GM06990 (cell line): Measurements from ENCODE around the gene NSG1.
A peak's percentile ranks its signal among the peaks of the same experiment; 100 is the strongest.

Source experiments
- DNase-seq: peaks from one replicate; pipeline ENCODE4 v3.0.0-alpha.2; 2011; ENCODE audit not compliant: insufficient read length; ENCODE audit errors: extremely low read depth
- H3K27me3 ChIP-seq: replicated peaks from 2 replicates; pipeline ENCODE4 v1.6.0; 2011; ENCODE audit warnings: low read length; ENCODE audit not compliant: control insufficient read depth, insufficient read depth
- H3K36me3 ChIP-seq: 2 replicates; pipeline ENCODE4 v1.5.1; 2011; ENCODE audit warnings: low read length; ENCODE audit not compliant: control insufficient read depth, insufficient read depth
- H3K4me3 ChIP-seq: replicated peaks from 2 replicates; pipeline ENCODE4 v1.5.1; 2011; ENCODE audit warnings: low read depth, mild to moderate bottlenecking, control low read depth, low read length
- TF ChIP-seq, protein P1 (sequence below): IDR thresholded peaks from 2 replicates; pipeline ENCODE4 v1.5.1; 2011; ENCODE audit warnings: low read length, control low read depth, mild to moderate bottlenecking, inconsistent platforms; ENCODE audit not compliant: insufficient read depth, poor library complexity, severe bottlenecking

NSG1 gene

GRCh38 chr4:4377732-4378460, 9.0 kb upstream of the NSG1 start:
- TF ChIP-seq, protein P1, sequence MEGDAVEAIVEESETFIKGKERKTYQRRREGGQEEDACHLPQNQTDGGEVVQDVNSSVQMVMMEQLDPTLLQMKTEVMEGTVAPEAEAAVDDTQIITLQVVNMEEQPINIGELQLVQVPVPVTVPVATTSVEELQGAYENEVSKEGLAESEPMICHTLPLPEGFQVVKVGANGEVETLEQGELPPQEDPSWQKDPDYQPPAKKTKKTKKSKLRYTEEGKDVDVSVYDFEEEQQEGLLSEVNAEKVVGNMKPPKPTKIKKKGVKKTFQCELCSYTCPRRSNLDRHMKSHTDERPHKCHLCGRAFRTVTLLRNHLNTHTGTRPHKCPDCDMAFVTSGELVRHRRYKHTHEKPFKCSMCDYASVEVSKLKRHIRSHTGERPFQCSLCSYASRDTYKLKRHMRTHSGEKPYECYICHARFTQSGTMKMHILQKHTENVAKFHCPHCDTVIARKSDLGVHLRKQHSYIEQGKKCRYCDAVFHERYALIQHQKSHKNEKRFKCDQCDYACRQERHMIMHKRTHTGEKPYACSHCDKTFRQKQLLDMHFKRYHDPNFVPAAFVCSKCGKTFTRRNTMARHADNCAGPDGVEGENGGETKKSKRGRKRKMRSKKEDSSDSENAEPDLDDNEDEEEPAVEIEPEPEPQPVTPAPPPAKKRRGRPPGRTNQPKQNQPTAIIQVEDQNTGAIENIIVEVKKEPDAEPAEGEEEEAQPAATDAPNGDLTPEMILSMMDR = no peak
- Histone ChIP-seq H3K4me3 (no peak overlapping the region), H3K36me3 (no peaks in the 10 kb centered on the region), H3K27me3 (no peaks in the 10 kb centered on the region)
- DNase-seq = no peak

DNA sequence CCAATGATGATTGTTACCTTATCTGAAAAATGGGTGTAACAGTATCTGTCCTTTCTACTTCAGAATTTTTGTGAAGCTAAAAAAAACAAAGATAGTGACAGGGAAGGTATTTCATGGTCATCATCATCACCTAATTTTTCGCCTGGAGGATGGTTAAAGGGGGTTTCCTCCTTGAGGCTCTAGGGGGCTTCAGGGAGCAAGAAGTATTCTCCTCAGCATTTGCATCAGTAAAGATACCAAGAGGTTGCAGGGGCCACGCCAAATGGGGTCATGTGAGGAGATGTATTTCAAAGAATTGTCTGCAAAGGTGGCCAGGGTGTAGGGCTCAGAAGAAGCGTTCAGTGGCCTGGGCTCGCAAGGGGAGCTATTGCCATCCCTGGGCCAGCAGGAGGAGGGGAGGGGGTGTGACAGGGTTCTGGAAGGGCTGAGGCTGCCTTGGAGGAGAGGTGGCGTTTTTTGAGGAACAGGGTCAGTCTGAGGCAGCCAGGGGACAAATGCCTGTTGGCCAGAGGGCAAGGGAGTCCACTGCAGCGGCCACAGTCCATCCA, 7.3 kb upstream of the NSG1 start:
- H3K4me3 ChIP-seq = no peak overlapping the region
- TF ChIP-seq, protein P1 = no peak
- no peaks in the 10 kb centered on the region for H3K36me3 ChIP-seq
- no peak for DNase-seq
- H3K27me3 ChIP-seq = no peaks in the 10 kb centered on the region

GRCh38 chr4:4383085-4383484, 3.8 kb upstream of the NSG1 start:
- Histone ChIP-seq H3K4me3 (no peak overlapping the region), H3K27me3 (no peaks in the 10 kb centered on the region; the same call in 1 of the 2 replicates), H3K36me3 (no peaks in the 10 kb centered on the region)
- no peak for DNase-seq
- TF ChIP-seq, protein P1 = no peak

- Histone ChIP-seq H3K4me3 (no peak overlapping the region), H3K36me3 (no peaks in the 10 kb centered on the region), H3K27me3 (no peaks in the 10 kb centered on the region; the same call in 1 of the 2 replicates)
- no peak for DNase-seq
- TF ChIP-seq, protein P1 = peak; percentile 48
These were observed 2.1 kb upstream of the NSG1 start for GRCh38 chr4:4384837-4385236.

DNA sequence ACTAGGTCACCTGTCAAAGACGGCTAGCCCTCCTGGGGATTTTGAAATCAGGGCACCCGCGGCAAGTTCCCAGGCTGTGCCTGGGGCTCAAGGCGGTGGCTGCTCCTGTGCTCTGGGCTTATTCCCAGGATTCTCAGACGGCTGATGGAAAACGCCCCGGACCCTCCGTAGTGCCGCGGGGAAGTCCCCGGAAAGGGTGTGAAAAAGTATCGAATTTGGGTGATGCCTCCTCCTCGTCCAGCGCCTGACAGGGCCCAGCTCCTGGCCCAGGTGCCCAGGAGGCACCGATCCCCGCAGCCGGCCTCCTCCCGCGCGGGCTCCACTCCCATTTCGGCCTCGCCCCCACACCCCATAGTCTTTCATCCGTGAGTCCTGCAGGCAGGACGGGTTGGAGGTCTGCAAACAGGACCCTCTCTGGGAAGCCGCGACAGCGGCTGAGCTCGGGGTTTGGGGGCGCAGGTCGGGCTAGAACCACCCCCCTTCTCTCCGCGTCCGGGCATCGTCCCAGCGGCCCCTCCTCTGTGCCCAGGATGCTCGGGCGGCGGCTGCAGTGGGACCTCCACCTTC, 1.1 kb upstream of the NSG1 start:
- TF ChIP-seq, protein P1 = no peak
- Histone ChIP-seq H3K4me3 (peak overlapping the region; percentile 63), H3K27me3 (no peaks in the 10 kb centered on the region; the same call in 1 of the 2 replicates), H3K36me3 (no peaks in the 10 kb centered on the region)
- no peak for DNase-seq
